GM12874 (cell line): ENCODE results near the gene MOB3B.

Experiments used
- TF ChIP-seq, protein P1 (sequence below): IDR thresholded peaks from 2 replicates; pipeline ENCODE4 v1.5.1; 2011; ENCODE audit warnings: low read depth, mild to moderate bottlenecking, control low read depth, low read length, moderate library complexity; ENCODE audit not compliant: insufficient read depth

Gene MOB3B

DNA sequence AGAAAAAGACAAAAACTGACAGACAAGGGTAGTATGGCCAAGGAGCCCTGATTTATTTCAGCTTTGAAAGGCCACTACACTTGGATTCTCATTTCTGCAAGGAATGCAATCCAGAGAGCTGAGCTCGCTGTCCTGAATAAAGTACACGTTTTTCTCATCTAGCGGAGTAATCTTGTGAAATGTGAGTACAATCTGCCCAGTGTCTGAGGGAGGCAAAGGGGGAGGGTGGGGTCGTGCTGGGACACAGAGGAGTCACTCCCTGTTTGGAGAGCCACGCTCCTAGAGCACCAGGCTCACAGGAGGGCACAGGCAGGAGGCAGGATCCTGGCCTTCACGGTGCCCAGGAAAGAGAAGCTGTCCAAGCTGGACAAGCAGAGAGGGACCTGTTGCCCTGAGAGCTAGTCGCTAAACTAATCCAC is 56.5 kb downstream of the MOB3B start:
- TF ChIP-seq, protein P1, sequence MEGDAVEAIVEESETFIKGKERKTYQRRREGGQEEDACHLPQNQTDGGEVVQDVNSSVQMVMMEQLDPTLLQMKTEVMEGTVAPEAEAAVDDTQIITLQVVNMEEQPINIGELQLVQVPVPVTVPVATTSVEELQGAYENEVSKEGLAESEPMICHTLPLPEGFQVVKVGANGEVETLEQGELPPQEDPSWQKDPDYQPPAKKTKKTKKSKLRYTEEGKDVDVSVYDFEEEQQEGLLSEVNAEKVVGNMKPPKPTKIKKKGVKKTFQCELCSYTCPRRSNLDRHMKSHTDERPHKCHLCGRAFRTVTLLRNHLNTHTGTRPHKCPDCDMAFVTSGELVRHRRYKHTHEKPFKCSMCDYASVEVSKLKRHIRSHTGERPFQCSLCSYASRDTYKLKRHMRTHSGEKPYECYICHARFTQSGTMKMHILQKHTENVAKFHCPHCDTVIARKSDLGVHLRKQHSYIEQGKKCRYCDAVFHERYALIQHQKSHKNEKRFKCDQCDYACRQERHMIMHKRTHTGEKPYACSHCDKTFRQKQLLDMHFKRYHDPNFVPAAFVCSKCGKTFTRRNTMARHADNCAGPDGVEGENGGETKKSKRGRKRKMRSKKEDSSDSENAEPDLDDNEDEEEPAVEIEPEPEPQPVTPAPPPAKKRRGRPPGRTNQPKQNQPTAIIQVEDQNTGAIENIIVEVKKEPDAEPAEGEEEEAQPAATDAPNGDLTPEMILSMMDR = no peak

DNA sequence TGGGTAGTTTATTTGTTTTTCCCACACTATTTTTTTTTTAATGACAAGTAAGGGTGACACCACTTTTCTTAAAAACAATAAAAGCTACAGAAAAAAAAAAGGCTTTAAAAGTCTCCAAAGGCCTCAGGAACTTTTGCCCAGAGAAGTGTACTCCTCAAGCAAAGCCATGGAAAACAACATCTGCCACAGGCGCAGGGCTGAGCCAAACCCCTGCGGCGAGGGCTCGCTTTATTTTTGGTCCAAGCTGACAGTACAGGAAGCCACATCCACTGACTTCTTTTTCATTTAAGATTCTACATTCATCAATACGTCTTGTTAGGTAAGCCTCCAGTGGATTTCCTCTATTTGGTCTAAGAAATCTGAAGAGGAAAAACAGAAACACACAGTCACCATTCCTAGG is 57.4 kb downstream of the MOB3B start:
- TF ChIP-seq, protein P1 = no peak

DNA sequence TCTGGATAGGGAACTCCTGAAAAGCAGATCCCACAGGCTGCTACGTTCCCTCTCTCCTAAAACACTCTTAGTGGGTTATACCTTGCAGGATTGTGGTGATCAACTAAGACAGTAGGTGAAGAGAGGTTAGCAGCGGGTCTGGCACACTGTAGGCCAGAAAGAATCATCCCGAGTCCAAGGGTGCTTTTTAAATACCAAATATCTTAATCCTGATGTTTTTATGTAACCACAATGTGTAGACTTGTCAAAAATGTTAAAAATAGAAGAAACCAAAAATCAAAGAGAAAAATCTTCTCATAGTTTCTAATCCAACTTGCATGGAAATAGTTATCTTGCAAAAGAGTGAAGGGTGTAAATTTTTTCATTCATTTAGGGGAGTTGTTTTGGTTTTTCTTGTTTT is 57.8 kb downstream of the MOB3B start:
- TF ChIP-seq, protein P1 = no peak

DNA sequence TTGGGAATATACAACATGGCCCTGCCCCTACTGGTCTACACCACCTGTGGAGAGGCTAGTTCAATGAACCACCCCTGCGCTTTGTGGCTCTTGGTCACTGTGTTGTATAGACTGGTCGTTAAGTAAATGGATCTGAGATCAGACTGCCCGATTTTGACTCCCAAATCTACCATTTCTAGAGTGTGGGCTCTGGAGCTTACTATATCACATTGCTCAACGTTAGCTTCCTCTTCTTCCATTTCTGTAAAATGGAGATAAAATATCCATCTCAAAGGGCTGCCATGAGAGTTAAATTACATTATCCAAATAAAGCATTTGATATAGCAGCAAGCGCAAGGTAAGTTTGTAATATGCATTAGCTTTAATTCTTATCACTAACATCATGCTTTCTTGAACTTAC is 58.2 kb downstream of the MOB3B start:
- TF ChIP-seq, protein P1 = no peak

DNA sequence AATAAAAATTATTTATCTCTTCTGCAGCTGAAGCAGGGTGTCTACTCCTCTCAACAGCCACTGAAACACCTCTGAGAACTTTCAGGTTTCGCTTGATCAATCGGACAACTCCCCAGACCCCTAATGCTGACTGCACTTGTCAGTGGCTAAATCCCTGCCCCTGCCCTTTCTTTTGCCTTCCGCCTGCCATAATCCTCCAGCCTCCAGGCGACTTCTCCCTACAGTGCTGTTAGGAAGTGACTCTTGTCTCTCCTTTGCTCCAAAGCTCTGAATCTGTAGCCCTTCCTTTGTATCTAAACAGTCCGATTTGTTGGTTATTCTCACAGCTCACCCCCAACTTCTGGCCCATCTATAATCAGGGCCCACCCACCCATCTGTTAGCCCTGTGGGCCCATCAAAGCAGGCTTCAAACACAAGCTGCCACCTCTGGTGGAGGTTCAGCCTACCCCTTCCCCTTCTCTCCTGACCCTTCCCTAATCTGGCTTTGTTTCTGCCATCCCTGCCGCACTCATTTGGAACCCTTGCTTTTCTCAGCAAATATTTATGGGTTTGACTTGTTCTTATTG is 59.2 kb downstream of the MOB3B start:
- TF ChIP-seq, protein P1 = no peak

DNA sequence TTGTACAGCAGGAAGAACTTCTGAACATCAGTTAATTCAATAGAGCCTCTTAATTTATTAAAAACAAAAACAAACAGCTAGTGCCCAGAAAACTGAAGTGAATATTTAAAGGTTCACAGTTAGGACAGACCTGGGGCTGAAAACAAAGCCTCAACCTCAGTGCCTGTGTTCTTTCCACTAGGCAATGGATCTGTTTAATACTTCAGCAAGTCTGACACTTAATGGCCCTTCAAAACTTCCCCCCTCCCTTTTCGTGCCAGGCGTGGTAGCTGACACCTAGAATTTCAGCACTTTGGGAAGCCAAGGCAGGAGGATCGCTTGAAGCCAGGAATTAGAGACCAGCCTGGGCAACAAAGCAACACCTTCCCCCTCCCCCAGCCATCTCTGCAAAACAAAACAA is 60.1 kb downstream of the MOB3B start:
- TF ChIP-seq, protein P1 = no peak

DNA sequence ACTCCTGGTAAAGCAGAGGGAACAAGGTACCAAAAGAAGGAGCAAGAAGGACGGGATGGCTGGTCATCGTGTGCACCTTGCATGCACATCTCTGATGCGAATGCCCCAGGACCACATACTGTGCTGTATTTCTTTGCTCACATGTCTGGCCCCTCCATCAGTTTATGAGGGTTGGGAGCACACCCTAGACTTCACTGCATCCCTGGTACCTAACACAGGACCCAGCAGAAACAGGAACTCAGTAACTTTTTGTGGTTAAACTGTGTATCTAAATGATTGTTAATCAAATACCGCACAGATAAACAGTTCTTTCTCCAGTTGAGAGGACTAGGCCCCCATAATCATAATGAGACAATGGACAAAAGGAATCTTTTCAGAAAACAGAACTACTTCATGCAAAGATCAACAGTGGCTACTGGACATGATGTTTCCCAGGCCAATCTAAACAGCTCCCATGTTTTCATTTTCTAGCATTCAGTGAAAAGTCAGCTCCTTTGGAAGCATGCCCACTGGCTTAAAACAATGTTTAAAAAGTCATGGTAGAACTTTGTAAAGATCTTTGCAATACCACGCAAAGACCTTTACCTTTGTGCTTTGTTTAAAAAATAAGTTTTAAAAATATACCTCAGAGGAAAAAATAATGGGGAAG is 61.0 kb downstream of the MOB3B start:
- TF ChIP-seq, protein P1 = no peak
